Natural killer cell (primary cell): ENCODE results near the gene GRID1. TPM values are rescaled to one million over a fixed set of nuclear protein-coding genes. Genes with fewer than 3 reads are reported as not detected.

Source experiments
- ATAC-seq, 3 donors: fragments of 150-1000 bp in 2 of 3; fragments of 200-7000 bp in 1 of 3; cut with Tn5 transposase; 1 replicate in 1 of 3; 2 replicates in 2 of 3; pipeline ENCODE4 v1.10.0; 2021; ENCODE audit warnings: mild to moderate bottlenecking in 2 of 3, moderate library complexity in 2 of 3
- DNase-seq, 2 donors: peaks; one replicate each; pipeline versions ENCODE4 v3.0.0 to v3.0.0-alpha.2; 2013 to 2021; ENCODE audit warnings: mixed read lengths in 1 of 2
- H3K27ac ChIP-seq: one replicate; pipeline ENCODE4 v1.5.1; 2013; ENCODE audit warnings: mild to moderate bottlenecking, low read length
- H3K27me3 ChIP-seq: one replicate; pipeline ENCODE4 v1.6.1; 2013; ENCODE audit warnings: low read length; ENCODE audit not compliant: control insufficient read depth, insufficient read depth
- H3K36me3 ChIP-seq: one replicate; pipeline ENCODE4 v1.6.1; 2013; ENCODE audit warnings: low read length; ENCODE audit not compliant: control insufficient read depth, insufficient read depth
- H3K4me1 ChIP-seq: one replicate; pipeline ENCODE4 v1.6.1; 2013; ENCODE audit warnings: low read length; ENCODE audit not compliant: control insufficient read depth, insufficient read depth
- H3K4me3 ChIP-seq: one replicate; pipeline ENCODE4 v1.5.1; 2013; ENCODE audit warnings: low read length
- H3K9me3 ChIP-seq: one replicate; pipeline ENCODE4 v1.6.1; 2013; ENCODE audit warnings: low read length; ENCODE audit not compliant: control insufficient read depth, insufficient read depth
- H3K27ac Mint-ChIP-seq, 2 donors: one replicate each; pipeline ENCODE4 v1.8.0; 2022; ENCODE audit warnings: mild to moderate bottlenecking in 2 of 2, mixed read lengths in 2 of 2, moderate library complexity in 1 of 2
- H3K27me3 Mint-ChIP-seq, 2 donors: one replicate each; pipeline ENCODE4 v1.8.0; 2022; ENCODE audit warnings: low read depth in 2 of 2, mixed read lengths in 2 of 2
- H3K36me3 Mint-ChIP-seq: one replicate; pipeline ENCODE4 v1.8.0; 2022; ENCODE audit warnings: mixed read lengths
- H3K4me1 Mint-ChIP-seq, 2 donors: one replicate each; pipeline ENCODE4 v1.8.0; 2022; ENCODE audit warnings: mixed read lengths in 2 of 2
- H3K4me3 Mint-ChIP-seq: one replicate; pipeline ENCODE4 v1.8.0; 2022; ENCODE audit warnings: mild to moderate bottlenecking, moderate library complexity, mixed read lengths
- H3K9me3 Mint-ChIP-seq, 2 donors: one replicate each; pipeline ENCODE4 v1.8.0; 2022; ENCODE audit warnings: mixed read lengths in 2 of 2
- WGBS: methylation state at CpG from one replicate; pipeline ENCODE4 v1.1.7; 2013; ENCODE audit warnings: missing lambda C conversion rate; ENCODE audit not compliant: insufficient coverage; 5-methylcytosine and 5-hydroxymethylcytosine counted together
- intact Hi-C: fragments of 100-400 bp; cut with micrococcal nuclease; formaldehyde crosslinking; loops from one replicate; pipeline ENCODE4 v1.14.2; 2022
- total RNA-seq, 4 donors: library from RNA; stranded (reverse); fragments of 120-200 nt in 1 of 4; gene quantifications; one replicate each; pipeline versions ENCODE4 v1.2.3 to v1.2.4, GENCODE V29; 2013 to 2022
- TF ChIP-seq, protein P1 (sequence below): fragments of 200-600 bp; IDR thresholded peaks from one replicate; pipeline ENCODE4 v1.8.0; 2022; ENCODE audit warnings: antibody characterized with exemption

The GRID1 gene
- total RNA-seq, 3 donors from 2014 or later (not counting 1 experiment from before 2014, with no cell fraction given): not detected

DNA sequence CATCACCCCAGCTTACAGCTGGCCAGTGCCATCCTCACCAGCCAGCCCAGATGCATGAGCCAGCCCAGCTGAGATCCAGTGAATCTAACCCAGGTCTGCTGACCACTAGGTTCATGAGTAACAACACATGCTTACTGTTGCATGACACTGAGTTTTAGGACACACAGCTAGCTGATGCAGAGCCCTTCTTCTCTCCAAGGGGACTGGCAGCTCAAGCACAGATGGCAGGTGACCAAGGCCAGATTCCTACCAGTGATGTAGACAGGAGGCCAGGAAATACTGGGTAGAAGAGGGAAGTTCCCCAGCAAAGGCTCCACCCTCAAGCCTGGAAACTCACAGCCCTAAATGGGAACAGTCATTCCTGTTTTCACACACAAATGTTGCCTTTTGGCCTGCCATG lies 236.6 kb downstream of the GRID1 start:
- H3K4me3 Mint-ChIP-seq: no peak overlapping the region
- H3K9me3 Mint-ChIP-seq: no peaks in the 10 kb centered on the region
- no peak for DNase-seq
- no peaks in the 10 kb centered on the region for H3K4me1 ChIP-seq
- no peak for ATAC-seq
- no peak overlapping the region for H3K27ac Mint-ChIP-seq
- H3K4me1 Mint-ChIP-seq: no peaks in the 10 kb centered on the region
- no peak overlapping the region for H3K4me3 ChIP-seq
- no peaks in the 10 kb centered on the region for H3K9me3 ChIP-seq
- peaks cover 7 to 9% of the 10 kb centered on the region in 2 donors for H3K27me3 Mint-ChIP-seq
- TF ChIP-seq, protein P1, sequence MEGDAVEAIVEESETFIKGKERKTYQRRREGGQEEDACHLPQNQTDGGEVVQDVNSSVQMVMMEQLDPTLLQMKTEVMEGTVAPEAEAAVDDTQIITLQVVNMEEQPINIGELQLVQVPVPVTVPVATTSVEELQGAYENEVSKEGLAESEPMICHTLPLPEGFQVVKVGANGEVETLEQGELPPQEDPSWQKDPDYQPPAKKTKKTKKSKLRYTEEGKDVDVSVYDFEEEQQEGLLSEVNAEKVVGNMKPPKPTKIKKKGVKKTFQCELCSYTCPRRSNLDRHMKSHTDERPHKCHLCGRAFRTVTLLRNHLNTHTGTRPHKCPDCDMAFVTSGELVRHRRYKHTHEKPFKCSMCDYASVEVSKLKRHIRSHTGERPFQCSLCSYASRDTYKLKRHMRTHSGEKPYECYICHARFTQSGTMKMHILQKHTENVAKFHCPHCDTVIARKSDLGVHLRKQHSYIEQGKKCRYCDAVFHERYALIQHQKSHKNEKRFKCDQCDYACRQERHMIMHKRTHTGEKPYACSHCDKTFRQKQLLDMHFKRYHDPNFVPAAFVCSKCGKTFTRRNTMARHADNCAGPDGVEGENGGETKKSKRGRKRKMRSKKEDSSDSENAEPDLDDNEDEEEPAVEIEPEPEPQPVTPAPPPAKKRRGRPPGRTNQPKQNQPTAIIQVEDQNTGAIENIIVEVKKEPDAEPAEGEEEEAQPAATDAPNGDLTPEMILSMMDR: no peak
- H3K36me3 Mint-ChIP-seq: no peaks in the 10 kb centered on the region
- H3K27me3 ChIP-seq: no peaks in the 10 kb centered on the region
- H3K27ac ChIP-seq: no peak overlapping the region
- intact Hi-C loops: no loop called here
- H3K36me3 ChIP-seq: no peaks in the 10 kb centered on the region

DNA sequence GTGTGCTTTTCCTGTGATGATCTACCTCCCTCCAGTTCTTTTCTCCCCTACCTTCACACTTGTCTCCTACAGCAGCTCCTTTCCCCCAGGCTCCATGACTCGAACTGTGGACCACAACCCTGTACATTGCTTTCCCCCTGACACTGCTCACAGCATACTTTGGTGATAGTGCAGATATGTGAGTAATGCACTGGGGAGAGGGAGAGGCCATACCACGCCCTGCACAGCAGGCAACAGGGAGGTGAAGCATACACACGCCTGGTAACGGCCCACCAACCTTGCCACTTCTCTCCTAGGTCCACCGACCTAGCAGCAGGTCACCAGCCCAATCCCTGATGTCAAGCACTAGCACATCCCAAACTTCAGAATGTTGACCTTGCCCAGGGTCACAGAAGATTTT lies 238.2 kb downstream of the GRID1 start:
- no peak overlapping the region for H3K27ac ChIP-seq
- H3K4me3 Mint-ChIP-seq: no peak overlapping the region
- no peaks in the 10 kb centered on the region for H3K36me3 ChIP-seq
- ATAC-seq (no peak), DNase-seq (no peak)
- no peaks in the 10 kb centered on the region for H3K4me1 Mint-ChIP-seq
- H3K4me1 ChIP-seq: no peaks in the 10 kb centered on the region
- no peak overlapping the region for H3K4me3 ChIP-seq
- 80% methylated on average over 4 of the region's 5 CpGs for WGBS
- no peaks in the 10 kb centered on the region for H3K27me3 ChIP-seq
- intact Hi-C loops: no loop called here
- H3K9me3 Mint-ChIP-seq: no peaks in the 10 kb centered on the region
- TF ChIP-seq, protein P1: no peak
- H3K9me3 ChIP-seq: no peaks in the 10 kb centered on the region
- no peak overlapping the region for H3K27ac Mint-ChIP-seq
- no peaks in the 10 kb centered on the region for H3K36me3 Mint-ChIP-seq
- peaks cover 4 to 12% of the 10 kb centered on the region in 2 donors for H3K27me3 Mint-ChIP-seq

DNA sequence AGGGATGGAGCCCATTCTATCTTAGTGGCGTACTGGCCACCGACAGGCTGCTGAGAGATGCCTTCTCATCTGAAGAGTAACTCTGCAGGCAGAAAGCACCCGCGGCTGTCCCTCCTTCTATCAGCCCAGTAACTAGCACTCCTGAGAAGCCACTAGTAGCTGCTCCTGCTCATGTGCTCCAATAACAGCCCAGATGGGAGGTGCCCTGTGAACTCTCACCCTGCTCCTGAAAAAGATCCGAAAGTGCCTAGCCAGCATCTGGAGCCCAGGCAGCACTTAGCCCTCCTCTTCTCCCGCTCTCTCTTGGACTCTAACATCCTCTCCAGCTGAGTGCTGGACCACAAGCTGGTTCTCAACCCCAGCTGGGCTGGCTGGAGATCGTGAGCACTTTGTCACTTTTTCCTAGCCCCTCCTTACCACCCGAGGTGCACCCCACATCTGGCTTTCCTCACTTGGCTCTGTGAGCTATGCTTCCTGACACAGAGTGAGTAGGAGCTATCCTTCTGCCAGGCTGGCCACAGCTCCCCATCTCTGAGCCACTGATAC lies 239.2 kb downstream of the GRID1 start:
- DNase-seq (no peak), ATAC-seq (no peak)
- Mint-ChIP-seq H3K4me1 (no peaks in the 10 kb centered on the region), H3K27me3 (peaks cover 0 to 12% of the 10 kb centered on the region in 2 donors), H3K27ac (no peak overlapping the region), H3K36me3 (no peaks in the 10 kb centered on the region), H3K4me3 (no peak overlapping the region), H3K9me3 (no peaks in the 10 kb centered on the region)
- Histone ChIP-seq H3K4me3 (no peak overlapping the region), H3K27ac (no peak overlapping the region), H3K9me3 (no peaks in the 10 kb centered on the region), H3K4me1 (no peaks in the 10 kb centered on the region), H3K27me3 (no peaks in the 10 kb centered on the region), H3K36me3 (no peaks in the 10 kb centered on the region)
- TF ChIP-seq, protein P1: no peak
- 71% methylated on average over 8 of the region's 8 CpGs for WGBS
- intact Hi-C loops: no loop called here

DNA sequence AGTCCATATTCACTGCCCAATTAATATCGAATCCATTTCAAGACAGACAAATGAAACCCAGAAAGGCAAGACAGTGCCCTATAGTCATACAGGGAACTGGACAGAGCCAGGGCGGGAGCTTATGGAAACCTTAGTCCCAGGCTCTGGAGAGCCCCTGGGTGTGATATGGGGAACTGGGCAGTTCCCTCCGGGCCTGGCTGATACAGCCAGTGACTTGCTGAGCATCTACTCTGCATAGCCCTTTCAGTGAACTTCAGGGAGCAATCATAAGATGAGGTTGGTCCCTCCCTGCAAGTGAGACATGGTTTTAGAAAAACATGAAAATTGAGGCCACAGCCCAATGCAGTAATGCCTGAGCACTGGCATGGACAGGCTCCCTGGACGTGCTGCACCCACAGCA lies 241.9 kb downstream of the GRID1 start:
- Mint-ChIP-seq H3K27me3 (peaks cover 0 to 12% of the 10 kb centered on the region in 2 donors), H3K4me1 (no peaks in the 10 kb centered on the region), H3K9me3 (no peaks in the 10 kb centered on the region), H3K4me3 (no peak overlapping the region), H3K27ac (no peak overlapping the region), H3K36me3 (no peaks in the 10 kb centered on the region)
- H3K36me3 ChIP-seq: no peaks in the 10 kb centered on the region
- WGBS: 77% methylated on average over 4 of the region's 4 CpGs
- no peaks in the 10 kb centered on the region for H3K4me1 ChIP-seq
- no peaks in the 10 kb centered on the region for H3K9me3 ChIP-seq
- no peak for DNase-seq
- intact Hi-C loops: no loop called here
- no peak for ATAC-seq
- H3K4me3 ChIP-seq: no peak overlapping the region
- H3K27me3 ChIP-seq: no peaks in the 10 kb centered on the region
- TF ChIP-seq, protein P1: no peak
- H3K27ac ChIP-seq: no peak overlapping the region
